ENCODE results near the gene DES. TPM values are rescaled to one million over a fixed set of nuclear protein-coding genes. Genes with fewer than 3 reads are reported as not detected.

Gene DES
- total RNA-seq, 2 experiments from 2014 or later = not detected

DNA sequence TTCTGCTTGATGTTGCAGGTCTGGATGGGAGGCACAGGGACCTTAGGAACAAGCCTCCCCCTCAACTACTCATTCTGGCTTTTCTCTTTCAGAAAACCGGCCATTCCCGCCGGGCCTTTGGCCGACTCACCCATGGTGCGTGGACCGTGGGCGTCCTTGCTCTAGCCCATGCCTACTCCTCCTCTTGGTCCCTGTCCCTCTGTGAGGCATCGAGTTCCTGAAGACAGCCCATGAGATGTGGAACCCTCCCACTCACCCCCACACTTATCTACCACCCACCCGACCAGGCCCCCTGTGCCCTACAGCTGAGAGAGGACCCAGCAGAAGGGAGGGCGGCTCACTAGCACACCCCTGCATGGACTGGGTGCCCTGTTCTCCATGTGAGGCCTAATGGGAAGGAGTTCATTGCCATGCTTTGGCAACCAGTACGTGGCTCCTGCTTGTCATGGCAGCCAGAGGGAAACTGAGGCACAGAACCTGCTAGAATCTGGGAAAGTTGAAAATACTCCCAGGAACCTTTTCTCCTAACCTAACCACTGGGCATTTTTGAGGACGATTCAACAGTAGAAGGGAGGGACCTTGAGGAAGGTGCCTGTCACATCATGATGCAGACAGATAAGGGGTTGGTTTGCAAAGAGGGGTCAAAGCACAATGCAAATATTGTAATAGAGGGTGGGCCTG, 25.0 kb downstream of the DES start:
- H3K27ac ChIP-seq (ENCODE audit: low read depth, low read length, poor library complexity, severe bottlenecking) = no peak overlapping the region
- ChIA-PET CTCF (ENCODE audit: unreplicated experiment) (no interaction called here), POLR2A (no interaction called here)
- peaks cover 10% of the 10 kb centered on the region for H3K4me1 ChIP-seq (ENCODE audit: insufficient read depth, low read length, poor library complexity, severe bottlenecking)
- H3K9me3 ChIP-seq (ENCODE audit: low read length) = no peaks in the 10 kb centered on the region
- H2AFZ ChIP-seq (ENCODE audit: low read length) = no peak overlapping the region
- no TSS peak for BruUV-seq (replicated peaks)
- intact Hi-C loops (cut with micrococcal nuclease; ENCODE audit: unreplicated experiment) = no loop called here
- no peak for DNase-seq (ENCODE audit: low spot score)
- no peak for TF ChIP-seq EZH2phosphoT487 (IDR thresholded peaks at IDR 0.05; ENCODE audit: borderline replicate concordance, low read depth, low read length)
- TF ChIP-seq, protein P1, sequence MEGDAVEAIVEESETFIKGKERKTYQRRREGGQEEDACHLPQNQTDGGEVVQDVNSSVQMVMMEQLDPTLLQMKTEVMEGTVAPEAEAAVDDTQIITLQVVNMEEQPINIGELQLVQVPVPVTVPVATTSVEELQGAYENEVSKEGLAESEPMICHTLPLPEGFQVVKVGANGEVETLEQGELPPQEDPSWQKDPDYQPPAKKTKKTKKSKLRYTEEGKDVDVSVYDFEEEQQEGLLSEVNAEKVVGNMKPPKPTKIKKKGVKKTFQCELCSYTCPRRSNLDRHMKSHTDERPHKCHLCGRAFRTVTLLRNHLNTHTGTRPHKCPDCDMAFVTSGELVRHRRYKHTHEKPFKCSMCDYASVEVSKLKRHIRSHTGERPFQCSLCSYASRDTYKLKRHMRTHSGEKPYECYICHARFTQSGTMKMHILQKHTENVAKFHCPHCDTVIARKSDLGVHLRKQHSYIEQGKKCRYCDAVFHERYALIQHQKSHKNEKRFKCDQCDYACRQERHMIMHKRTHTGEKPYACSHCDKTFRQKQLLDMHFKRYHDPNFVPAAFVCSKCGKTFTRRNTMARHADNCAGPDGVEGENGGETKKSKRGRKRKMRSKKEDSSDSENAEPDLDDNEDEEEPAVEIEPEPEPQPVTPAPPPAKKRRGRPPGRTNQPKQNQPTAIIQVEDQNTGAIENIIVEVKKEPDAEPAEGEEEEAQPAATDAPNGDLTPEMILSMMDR (conservative IDR thresholded peaks at IDR 0.05; ENCODE audit: low read length) = no peak
- no peaks in the 10 kb centered on the region for H3K79me2 ChIP-seq (ENCODE audit: insufficient read depth, low read depth, low read length)
- no peak overlapping the region for H3K4me2 ChIP-seq (ENCODE audit: low read length)
- no peaks in the 10 kb centered on the region for H3K36me3 ChIP-seq (ENCODE audit: insufficient read depth, low read length)
- H3K9me2 ChIP-seq (ENCODE audit: insufficient read depth, low read length) = no peaks in the 10 kb centered on the region
- H4K20me1 ChIP-seq (ENCODE audit: insufficient read depth, low read length) = no peaks in the 10 kb centered on the region
- no peak overlapping the region for H3K4me3 ChIP-seq (ENCODE audit: low read depth, low read length, poor library complexity, severe bottlenecking)

- H3K27ac ChIP-seq (ENCODE audit: low read depth, low read length, poor library complexity, severe bottlenecking) = no peak overlapping the region
- BruUV-seq (replicated peaks) = no TSS peak
- no peaks in the 10 kb centered on the region for H3K36me3 ChIP-seq (ENCODE audit: insufficient read depth, low read length)
- intact Hi-C loops (cut with micrococcal nuclease; ENCODE audit: unreplicated experiment) = no loop called here
- no peaks in the 10 kb centered on the region for H3K9me2 ChIP-seq (ENCODE audit: insufficient read depth, low read length)
- CTCF ChIA-PET (ENCODE audit: unreplicated experiment) = no interaction called here
- no peak overlapping the region for H3K4me2 ChIP-seq (ENCODE audit: low read length)
- POLR2A ChIA-PET = no interaction called here
- no peak for TF ChIP-seq EZH2phosphoT487 (IDR thresholded peaks at IDR 0.05; ENCODE audit: borderline replicate concordance, low read depth, low read length)
- TF ChIP-seq, protein P1 (conservative IDR thresholded peaks at IDR 0.05; ENCODE audit: low read length) = no peak
- H3K4me1 ChIP-seq (ENCODE audit: insufficient read depth, low read length, poor library complexity, severe bottlenecking) = peaks cover 10% of the 10 kb centered on the region
- H2AFZ ChIP-seq (ENCODE audit: low read length) = no peak overlapping the region
- H3K4me3 ChIP-seq (ENCODE audit: low read depth, low read length, poor library complexity, severe bottlenecking) = no peak overlapping the region
- no peaks in the 10 kb centered on the region for H4K20me1 ChIP-seq (ENCODE audit: insufficient read depth, low read length)
- no peak for DNase-seq (ENCODE audit: low spot score)
- H3K9me3 ChIP-seq (ENCODE audit: low read length) = no peaks in the 10 kb centered on the region
- no peaks in the 10 kb centered on the region for H3K79me2 ChIP-seq (ENCODE audit: insufficient read depth, low read depth, low read length)
Measured at GRCh38 chr2:219443697-219444023, 25.5 kb downstream of the DES start.

GRCh38 chr2:219444566-219445091, 26.5 kb downstream of the DES start:
- TF ChIP-seq, protein P1 (conservative IDR thresholded peaks at IDR 0.05; ENCODE audit: low read length) = no peak
- no peak for TF ChIP-seq EZH2phosphoT487 (IDR thresholded peaks at IDR 0.05; ENCODE audit: borderline replicate concordance, low read depth, low read length)
- Histone ChIP-seq H3K9me2 (ENCODE audit: insufficient read depth, low read length) (no peaks in the 10 kb centered on the region), H3K27ac (ENCODE audit: low read depth, low read length, poor library complexity, severe bottlenecking) (no peak overlapping the region), H3K4me3 (ENCODE audit: low read depth, low read length, poor library complexity, severe bottlenecking) (no peak overlapping the region), H2AFZ (ENCODE audit: low read length) (no peak overlapping the region), H3K9me3 (ENCODE audit: low read length) (no peaks in the 10 kb centered on the region), H3K79me2 (ENCODE audit: insufficient read depth, low read depth, low read length) (no peaks in the 10 kb centered on the region), H3K4me1 (ENCODE audit: insufficient read depth, low read length, poor library complexity, severe bottlenecking) (peaks cover 10% of the 10 kb centered on the region), H3K36me3 (ENCODE audit: insufficient read depth, low read length) (no peaks in the 10 kb centered on the region), H4K20me1 (ENCODE audit: insufficient read depth, low read length) (no peaks in the 10 kb centered on the region), H3K4me2 (ENCODE audit: low read length) (no peak overlapping the region)
- ChIA-PET POLR2A (no interaction called here), CTCF (ENCODE audit: unreplicated experiment) (no interaction called here)
- BruUV-seq (replicated peaks) = no TSS peak
- intact Hi-C loops (cut with micrococcal nuclease; ENCODE audit: unreplicated experiment) = no loop called here
- DNase-seq (ENCODE audit: low spot score) = no peak
